Naive thymus-derived CD4-positive, alpha-beta T cell (primary cell): ENCODE measurements around the gene TATDN3. TPM values are rescaled to one million over a fixed set of nuclear protein-coding genes. Genes with fewer than 3 reads are reported as not detected.

Experiments
- ATAC-seq: fragments of 150-1000 bp; cut with Tn5 transposase; 2 replicates; pipeline ENCODE4 v1.10.0; 2021; ENCODE audit warnings: mild to moderate bottlenecking, moderate library complexity
- CTCF ChIA-PET: fragments of 350-600 bp; sonication (Branson Sonifier 250); formaldehyde crosslinking; loops from one replicate; lab custom pipeline; 2021; ENCODE audit warnings: antibody characterized with exemption; lab: Charles Lee
- POLR2A ChIA-PET: fragments of 350-600 bp; sonication (Branson Sonifier 250); formaldehyde crosslinking; loops from one replicate; lab custom pipeline; 2021; ENCODE audit warnings: antibody characterized with exemption, inconsistent platforms; lab: Charles Lee
- DNase-seq, 9 donors: peaks; one replicate each; pipeline versions ENCODE4 v3.0.0 to v3.0.0-alpha.2; 2020 to 2022; ENCODE audit warnings: mixed read lengths in 1 of 9
- H3K27ac ChIP-seq: one replicate; pipeline ENCODE4 v1.7.0; 2013; ENCODE audit warnings: mild to moderate bottlenecking, low read depth, low read length, moderate library complexity
- H3K27me3 ChIP-seq, 2 donors: one replicate each; pipeline ENCODE4 v1.7.0; 2013; ENCODE audit warnings: low read length in 2 of 2, mild to moderate bottlenecking in 2 of 2, moderate library complexity in 2 of 2; ENCODE audit not compliant: control insufficient read depth in 2 of 2, insufficient read depth in 2 of 2
- H3K36me3 ChIP-seq, 3 experiments: 1 replicate in 2 of 3; 2 replicates in 1 of 3; pipeline ENCODE4 v1.7.0; 2013; ENCODE audit warnings: low read length in 3 of 3, mild to moderate bottlenecking in 3 of 3, moderate library complexity in 1 of 3; ENCODE audit not compliant: insufficient read depth in 3 of 3, control insufficient read depth in 2 of 3
- H3K4me1 ChIP-seq, 2 donors: one replicate each; pipeline ENCODE4 v1.7.0; 2013; ENCODE audit warnings: low read length in 2 of 2, mild to moderate bottlenecking in 2 of 2, moderate library complexity in 1 of 2; ENCODE audit not compliant: control insufficient read depth in 2 of 2, insufficient read depth in 2 of 2
- H3K4me3 ChIP-seq: 2 replicates; pipeline ENCODE4 v1.7.0; 2013; ENCODE audit warnings: mild to moderate bottlenecking, low read length
- H3K9me3 ChIP-seq, 3 experiments: 1 replicate in 2 of 3; 2 replicates in 1 of 3; pipeline ENCODE4 v1.7.0; 2013; ENCODE audit warnings: low read length in 3 of 3; ENCODE audit not compliant: control insufficient read depth in 2 of 3
- H3K27ac Mint-ChIP-seq, 9 donors: one replicate each; pipeline ENCODE4 v1.8.0; 2020 to 2022; ENCODE audit warnings: mixed read lengths in 9 of 9, mild to moderate bottlenecking in 8 of 9, moderate library complexity in 5 of 9, inconsistent platforms in 2 of 9
- H3K27me3 Mint-ChIP-seq, 5 donors: one replicate each; pipeline ENCODE4 v1.8.0; 2021 to 2022; ENCODE audit warnings: mixed read lengths in 5 of 5, mild to moderate bottlenecking in 1 of 5
- H3K36me3 Mint-ChIP-seq, 5 donors: one replicate each; pipeline ENCODE4 v1.8.0; 2020 to 2022; ENCODE audit warnings: mixed read lengths in 5 of 5, mild to moderate bottlenecking in 3 of 5, inconsistent platforms in 1 of 5
- H3K4me1 Mint-ChIP-seq, 7 donors: one replicate each; pipeline ENCODE4 v1.8.0; 2020 to 2022; ENCODE audit warnings: mixed read lengths in 7 of 7, mild to moderate bottlenecking in 3 of 7, inconsistent platforms in 1 of 7
- H3K4me3 Mint-ChIP-seq, 10 donors: one replicate each; pipeline ENCODE4 v1.8.0; 2020 to 2022; ENCODE audit warnings: mild to moderate bottlenecking in 10 of 10, mixed read lengths in 10 of 10, moderate library complexity in 6 of 10, inconsistent platforms in 2 of 10
- H3K9me3 Mint-ChIP-seq, 11 donors: one replicate each; pipeline ENCODE4 v1.8.0; 2020 to 2022; ENCODE audit warnings: mixed read lengths in 11 of 11, mild to moderate bottlenecking in 4 of 11, inconsistent platforms in 1 of 11, moderate library complexity in 1 of 11
- intact Hi-C, 2 donors: fragments of 100-400 bp; cut with micrococcal nuclease; formaldehyde crosslinking; loops; one replicate each; pipeline ENCODE4 v1.15.1; 2023
- polyA plus RNA-seq, 2 donors: library from polyadenylated mRNA; unstranded; fragments of 300-500 nt; fragmentation: Illumina TruSeq; gene quantifications; one replicate each; pipeline ENCODE4 v1.2.3, GENCODE V29; 2021
- total RNA-seq, 6 experiments: library from RNA in 5 of 6; stranded (reverse) in 5 of 6; gene quantifications; 1 replicate in 5 of 6; 2 replicates in 1 of 6; pipeline ENCODE4 v1.2.3 and lab custom pipeline; 2021 to 2026

The TATDN3 gene
- total and polyA plus RNA-seq, 7 experiments from 2014 or later, result 10.0 to 19.2 (median 15.3) TPM

DNA sequence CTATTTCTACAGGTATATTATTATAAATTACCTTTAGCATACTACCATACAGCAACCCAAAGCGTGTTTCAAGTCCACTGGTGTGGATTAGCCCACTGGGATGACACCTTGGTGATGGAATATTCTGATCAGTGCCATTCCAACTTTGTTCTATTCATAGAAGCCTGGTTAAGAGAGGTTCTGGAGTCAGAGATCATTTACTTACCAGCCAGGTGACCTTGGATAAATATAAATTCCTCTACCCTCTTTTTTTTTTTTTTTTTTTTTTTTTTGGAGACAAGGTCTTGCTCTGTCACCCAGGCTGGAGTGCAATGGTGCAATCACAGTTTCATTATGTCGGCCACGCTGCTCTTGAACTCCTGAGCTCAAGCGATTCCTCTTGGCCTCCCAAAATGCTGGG lies 55.9 kb downstream of the TATDN3 start, which contains the start of gene SPATA45:
Gene SPATA45, minus strand, starts transcription at position 101 of the 400 bp plus-strand sequence. CDS start 11,500 bp downstream, outside the sequence.
- no peaks in the 10 kb centered on the region for H3K27me3 Mint-ChIP-seq
- peaks cover 0 to 11% (median 0%) of the 10 kb centered on the region in 11 donors for H3K9me3 Mint-ChIP-seq
- H3K4me1 ChIP-seq, result no peaks in the 10 kb centered on the region
- no peak within 1 kb of the TSS for H3K27ac ChIP-seq
- H3K27me3 ChIP-seq, result no peaks in the 10 kb centered on the region
- ChIA-PET CTCF (no interaction called here), POLR2A (no interaction called here)
- intact Hi-C loops, result no loop called here
- H3K4me1 Mint-ChIP-seq, result no peaks in the 10 kb centered on the region
- no peak within 1 kb of the TSS for H3K4me3 ChIP-seq
- no peak within 1 kb of the TSS for H3K4me3 Mint-ChIP-seq
- H3K9me3 ChIP-seq, result no peaks in the 10 kb centered on the region
- peaks cover 0 to 7% (median 5%) of the 10 kb centered on the region in 5 donors for H3K36me3 Mint-ChIP-seq
- ATAC-seq (no peak), DNase-seq (no peak)
- no peaks in the 10 kb centered on the region for H3K36me3 ChIP-seq
- no peak within 1 kb of the TSS for H3K27ac Mint-ChIP-seq

DNA sequence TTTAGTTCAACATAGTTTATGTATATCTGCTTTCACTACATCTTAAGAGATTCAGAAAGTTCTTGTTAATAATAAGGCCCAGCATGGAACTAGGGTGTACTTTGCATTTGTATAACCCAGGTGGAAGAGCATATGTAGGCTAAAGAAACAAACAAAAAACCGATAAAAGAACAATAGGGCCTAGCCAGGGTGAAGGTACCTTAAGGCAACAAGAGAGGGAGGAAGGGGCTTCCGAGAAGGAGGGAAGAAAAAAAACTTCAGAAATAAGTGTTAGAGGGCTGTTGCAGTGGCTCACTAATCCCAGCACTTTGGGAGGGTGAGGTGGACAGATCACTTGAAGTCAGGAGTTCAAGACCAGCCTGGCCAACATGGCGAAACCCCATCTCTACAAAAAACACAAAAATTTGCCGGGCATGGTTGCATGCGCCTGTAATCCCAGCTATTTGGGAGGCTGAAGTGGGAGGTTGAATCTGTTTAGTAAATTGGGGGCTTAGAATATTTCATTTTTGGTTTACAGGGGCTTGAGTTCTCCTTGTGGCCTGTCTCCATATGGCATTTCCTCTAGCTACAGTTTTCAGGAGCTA lies 60.5 kb downstream of the TATDN3 start:
- ChIA-PET POLR2A (no interaction called here), CTCF (no interaction called here)
- Histone ChIP-seq H3K36me3 (no peaks in the 10 kb centered on the region), H3K27ac (no peak overlapping the region), H3K9me3 (no peaks in the 10 kb centered on the region), H3K27me3 (no peaks in the 10 kb centered on the region), H3K4me3 (no peak overlapping the region), H3K4me1 (peaks cover 0 to 5% of the 10 kb centered on the region in 2 donors)
- DNase-seq (no peak), ATAC-seq (no peak)
- Mint-ChIP-seq H3K9me3 (peaks cover 0 to 18% (median 2%) of the 10 kb centered on the region in 11 donors), H3K27me3 (no peaks in the 10 kb centered on the region), H3K4me3 (no peak overlapping the region), H3K27ac (no peak overlapping the region), H3K4me1 (peaks cover 0 to 21% (median 10%) of the 10 kb centered on the region in 7 donors), H3K36me3 (peaks cover 0 to 23% (median 14%) of the 10 kb centered on the region in 5 donors)
- intact Hi-C loops, result loop anchor here in 1 of 2 donors (10.0 kb wide), 1 partner anchor 297 kb away; no protein-coding TSS in a partner anchor

DNA sequence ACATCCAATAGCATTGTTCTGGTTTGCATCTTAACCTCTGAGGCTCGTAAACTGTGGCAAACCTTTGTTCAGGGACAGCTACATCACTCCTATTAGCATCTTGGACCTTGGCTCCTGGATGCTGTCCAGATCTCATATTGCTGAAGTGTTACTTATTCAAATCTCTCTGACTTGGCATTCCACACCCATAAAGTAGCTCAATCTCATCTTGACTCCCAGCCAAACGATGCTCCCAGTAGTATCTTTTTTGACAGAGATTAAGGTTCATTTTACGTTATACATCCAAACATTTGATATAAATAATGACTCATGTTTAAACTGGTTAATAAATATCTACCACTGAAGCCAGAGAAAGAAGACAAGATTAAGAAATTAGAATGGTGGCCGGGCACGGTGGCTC lies 62.0 kb downstream of the TATDN3 start:
- Mint-ChIP-seq H3K9me3 (peaks cover 0 to 13% (median 1%) of the 10 kb centered on the region in 11 donors), H3K36me3 (peaks cover 0 to 23% (median 14%) of the 10 kb centered on the region in 5 donors), H3K4me3 (no peak overlapping the region), H3K4me1 (peaks cover 0 to 28% (median 13%) of the 10 kb centered on the region in 7 donors), H3K27ac (no peak overlapping the region), H3K27me3 (no peaks in the 10 kb centered on the region)
- ChIA-PET POLR2A (no interaction called here), CTCF (no interaction called here)
- H3K4me1 ChIP-seq, result peaks cover 1 to 6% of the 10 kb centered on the region in 2 donors
- no peaks in the 10 kb centered on the region for H3K27me3 ChIP-seq
- no peak for ATAC-seq
- intact Hi-C loops, result loop anchor here in 1 of 2 donors (10.0 kb wide), 1 partner anchor 299 kb away; no protein-coding TSS in a partner anchor
- H3K27ac ChIP-seq, result no peak overlapping the region
- no peak overlapping the region for H3K4me3 ChIP-seq
- DNase-seq, result no peak
- no peaks in the 10 kb centered on the region for H3K9me3 ChIP-seq
- peaks cover 0 to 7% (median 0%) of the 10 kb centered on the region in 3 experiments for H3K36me3 ChIP-seq

DNA sequence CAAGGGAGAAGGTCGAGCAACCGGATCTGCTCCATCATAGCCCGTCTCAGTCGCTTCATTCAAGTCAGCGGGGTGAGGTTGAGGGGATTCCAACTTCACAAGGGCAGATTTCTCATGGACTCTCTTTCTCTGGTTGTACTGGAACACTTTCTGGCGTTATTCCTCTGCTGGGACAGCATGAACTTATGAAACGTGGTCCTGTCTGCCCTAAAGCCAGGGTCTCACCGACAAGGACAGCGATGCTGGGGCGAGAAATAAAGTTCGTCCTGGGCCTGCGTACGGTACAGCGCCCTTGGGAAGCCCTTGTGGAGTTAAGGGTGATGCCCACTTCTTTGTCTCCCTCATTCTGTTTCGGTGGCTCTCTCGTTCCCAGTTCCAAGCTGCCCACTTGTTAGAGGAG lies 65.1 kb downstream of the TATDN3 start:
- Mint-ChIP-seq H3K27ac (peak overlapping the region in 2 of 9 donors; percentile 32 to 36), H3K4me3 (peak overlapping the region in 7 of 10 donors; percentile 18 to 95 (median 51)), H3K36me3 (peaks cover 0 to 23% (median 14%) of the 10 kb centered on the region in 5 donors), H3K4me1 (peaks cover 6 to 34% (median 18%) of the 10 kb centered on the region in 7 donors), H3K27me3 (no peaks in the 10 kb centered on the region), H3K9me3 (peaks cover 0 to 13% (median 1%) of the 10 kb centered on the region in 11 donors)
- CTCF ChIA-PET, result no interaction called here
- intact Hi-C loops, result loop anchor here (5.0 to 10.0 kb wide), 4 partner anchors 244 to 819 kb away; partner anchors contain the start of genes DTL (in 1 of the 2), INTS7 (in 1 of the 2) and PPP2R5A (in 1 of the 2)
- H3K27ac ChIP-seq, result no peak overlapping the region
- no peak for ATAC-seq
- no peaks in the 10 kb centered on the region for H3K27me3 ChIP-seq
- H3K9me3 ChIP-seq, result no peaks in the 10 kb centered on the region
- H3K4me1 ChIP-seq, result peaks cover 9 to 16% of the 10 kb centered on the region in 2 donors
- H3K4me3 ChIP-seq, result no peak overlapping the region
- no peak for DNase-seq
- POLR2A ChIA-PET, result interaction anchor here (0.6 kb wide), 1 partner anchor 1168 kb away, joined by 5 read pairs; no protein-coding TSS in a partner anchor
- peaks cover 0 to 7% (median 0%) of the 10 kb centered on the region in 3 experiments for H3K36me3 ChIP-seq

DNA sequence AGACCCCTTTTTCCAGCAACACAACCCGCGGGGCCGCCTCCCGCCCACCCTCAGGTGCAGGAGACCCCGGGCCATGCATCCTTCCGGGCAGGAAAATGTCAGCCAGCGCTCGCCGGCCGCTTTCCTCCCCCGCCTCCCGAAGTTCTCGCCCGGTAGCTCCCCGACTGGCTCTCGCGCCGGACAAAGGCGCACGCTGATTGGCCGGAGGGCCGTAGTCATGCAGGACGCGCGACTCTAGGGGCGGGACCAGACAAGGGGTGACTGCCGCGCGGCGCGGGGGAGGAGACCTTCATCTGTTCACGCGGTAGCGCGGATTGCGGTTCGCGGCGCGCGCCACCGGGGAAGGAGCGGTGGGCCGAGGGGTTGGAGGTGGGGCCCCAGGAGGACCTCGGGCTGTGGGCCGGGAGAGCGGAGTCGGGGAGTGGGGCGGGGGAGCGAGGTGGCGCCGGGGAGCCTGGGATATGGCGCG lies 66.3 kb downstream of the TATDN3 start, which contains the start of gene FLVCR1:
Gene FLVCR1, plus strand, starts transcription at position 284 of the 469 bp plus-strand sequence. Its CDS starts 178 bp downstream, at position 462.
- CTCF ChIA-PET, result no interaction called here

More for the DNA sequence above, 66.3 kb downstream of the TATDN3 start, which contains the start of gene FLVCR1:
- Mint-ChIP-seq H3K4me1 (peaks cover 9 to 34% (median 21%) of the 10 kb centered on the region in 7 donors), H3K36me3 (peaks cover 0 to 14% (median 8%) of the 10 kb centered on the region in 5 donors), H3K4me3 (peak within 1 kb of the TSS in 6 of 10 donors; percentile 95 to 97 (median 96)), H3K27ac (peak within 1 kb of the TSS; percentile 77 to 96 (median 89)), H3K9me3 (peaks cover 0 to 9% (median 0%) of the 10 kb centered on the region in 11 donors), H3K27me3 (no peaks in the 10 kb centered on the region)
- Histone ChIP-seq H3K36me3 (peaks cover 0 to 7% (median 0%) of the 10 kb centered on the region in 3 experiments), H3K9me3 (no peaks in the 10 kb centered on the region), H3K4me1 (peaks cover 9 to 16% of the 10 kb centered on the region in 2 donors), H3K27me3 (no peaks in the 10 kb centered on the region), H3K27ac (peak within 1 kb of the TSS; percentile 68), H3K4me3 (peak within 1 kb of the TSS; percentile 72)
- DNase-seq (peak; percentile 74 to 96 (median 80)), ATAC-seq (peak; percentile 99)
- intact Hi-C loops, result loop anchor here (1.0 to 10.0 kb wide), 9 partner anchors 67 to 1279 kb away; partner anchors contain the start of genes ANGEL2 (in 2 of the 2), NSL1 (in 2 of the 2), TATDN3 (in 2 of the 2) and DTL (in 1 of the 2)
- POLR2A ChIA-PET, result interaction anchor here (0.6 to 1.0 kb wide), 3 partner anchors 299 to 1767 kb away, joined by 3 read pairs; no protein-coding TSS in a partner anchor
